ENCODE results near the gene ETNK1.

Gene ETNK1

GRCh38 chr12:22656831-22657230 is 31.9 kb downstream of the ETNK1 start:
- no peak overlapping the region for H3K4me3 ChIP-seq (ENCODE audit: low read length)
- TF ChIP-seq ZNF274 (IDR thresholded peaks at IDR 0.05; ENCODE audit: low read depth, low read length): no peak

DNA sequence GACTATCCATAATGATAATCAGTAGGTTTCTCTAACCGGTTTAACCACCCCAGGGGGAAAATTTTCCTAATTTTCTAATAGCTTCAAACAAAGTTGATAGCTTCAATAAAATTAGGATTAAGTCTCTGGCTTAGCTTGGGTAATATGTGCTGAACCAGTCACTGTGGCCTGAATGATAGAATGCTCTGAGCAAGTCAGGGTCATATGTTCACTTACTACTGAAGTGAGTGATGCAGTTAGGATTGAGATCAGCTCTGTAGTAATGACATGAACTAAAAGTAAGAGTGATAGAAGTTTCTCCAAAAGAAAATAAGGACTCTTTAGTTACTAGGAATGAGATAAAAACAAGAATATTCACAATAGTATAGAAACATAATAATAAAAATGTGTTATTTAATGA is 32.6 kb downstream of the ETNK1 start:
- TF ChIP-seq ZNF274 (IDR thresholded peaks at IDR 0.05; ENCODE audit: low read depth, low read length): no peak
- H3K4me3 ChIP-seq (ENCODE audit: low read length): no peak overlapping the region

DNA sequence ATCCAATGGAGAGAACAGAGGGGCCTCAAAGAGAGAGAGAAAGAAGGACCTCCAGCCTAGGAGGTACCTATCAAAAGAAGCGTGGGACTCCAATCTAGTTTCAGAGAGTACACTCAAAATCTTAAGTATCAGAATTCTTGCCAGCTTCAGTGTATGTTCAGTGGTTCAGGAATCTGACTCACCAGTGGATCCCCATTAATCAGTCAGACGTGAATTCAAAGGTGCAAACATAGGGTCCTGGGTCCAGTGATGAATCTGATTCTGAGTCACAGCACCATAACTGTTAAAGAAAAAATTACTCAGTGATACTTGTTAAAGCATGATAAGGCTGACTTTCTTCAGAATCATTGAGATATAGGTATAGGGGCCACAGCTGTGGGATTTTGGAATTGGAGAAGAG is 33.2 kb downstream of the ETNK1 start:
- H3K4me3 ChIP-seq (ENCODE audit: low read length): no peak overlapping the region
- TF ChIP-seq ZNF274 (IDR thresholded peaks at IDR 0.05; ENCODE audit: low read depth, low read length): no peak

DNA sequence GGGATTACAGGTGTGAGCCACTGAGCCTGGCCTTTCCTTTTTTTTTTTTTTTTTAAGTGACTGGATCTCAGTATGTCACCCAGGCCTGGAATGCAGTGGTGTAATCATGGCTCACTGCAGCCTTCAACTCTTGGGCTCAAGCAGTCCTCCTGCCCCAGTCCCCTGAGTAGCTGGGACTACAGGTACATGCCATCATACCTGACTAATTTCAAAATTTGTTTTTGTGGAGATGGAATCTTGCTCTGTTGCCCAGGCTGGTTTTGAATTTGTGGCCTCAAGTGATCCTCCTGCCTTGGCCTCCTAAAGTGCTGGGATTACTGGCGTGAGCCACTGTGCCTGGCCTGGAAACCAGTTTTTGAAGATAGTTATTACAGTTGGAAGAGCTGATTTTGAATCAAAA is 37.4 kb downstream of the ETNK1 start:
- H3K4me3 ChIP-seq (ENCODE audit: low read length): no peak overlapping the region
- no peak for TF ChIP-seq ZNF274 (IDR thresholded peaks at IDR 0.05; ENCODE audit: low read depth, low read length)

- TF ChIP-seq ZNF274 (IDR thresholded peaks at IDR 0.05; ENCODE audit: low read depth, low read length): no peak
- H3K4me3 ChIP-seq (ENCODE audit: low read length): no peak overlapping the region
Observed at GRCh38 chr12:22665476-22665875, 40.5 kb downstream of the ETNK1 start.

- TF ChIP-seq ZNF274 (IDR thresholded peaks at IDR 0.05; ENCODE audit: low read depth, low read length): no peak
Observed at GRCh38 chr12:22667122-22667521, 42.2 kb downstream of the ETNK1 start.

GRCh38 chr12:22668441-22668840 is 43.5 kb downstream of the ETNK1 start:
- H3K4me3 ChIP-seq (ENCODE audit: low read length): no peak overlapping the region
- no peak for TF ChIP-seq ZNF274 (IDR thresholded peaks at IDR 0.05; ENCODE audit: low read depth, low read length)

More at GRCh38 chr12:22667122-22667521, 42.2 kb downstream of the ETNK1 start:
- H3K4me3 ChIP-seq (ENCODE audit: low read length): no peak overlapping the region

DNA sequence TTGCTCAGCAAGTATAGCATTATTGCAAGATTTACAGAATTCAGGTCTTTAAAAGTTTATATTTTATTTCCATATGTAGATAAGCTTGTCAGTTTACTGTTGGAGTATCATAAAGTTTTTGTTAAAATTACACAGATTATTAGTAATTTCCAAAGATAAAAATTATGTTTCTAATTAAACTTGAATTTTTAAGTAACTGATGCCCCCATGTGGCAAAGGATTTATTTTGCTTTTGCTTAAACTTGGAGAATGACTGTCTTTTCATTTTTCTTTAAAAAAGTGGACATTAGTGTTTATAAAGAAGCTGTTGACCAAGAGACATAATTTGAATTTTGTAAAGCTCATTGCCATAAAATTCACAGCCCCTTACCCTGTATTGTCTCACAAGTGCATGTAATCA is 45.8 kb downstream of the ETNK1 start:
- H3K4me3 ChIP-seq (ENCODE audit: low read length): no peak overlapping the region
- TF ChIP-seq ZNF274 (IDR thresholded peaks at IDR 0.05; ENCODE audit: low read depth, low read length): no peak

- TF ChIP-seq ZNF274 (IDR thresholded peaks at IDR 0.05; ENCODE audit: low read depth, low read length): no peak
- H3K4me3 ChIP-seq (ENCODE audit: low read length): no peak overlapping the region
Observed at GRCh38 chr12:22672951-22673350, 48.0 kb downstream of the ETNK1 start.

- no peak for TF ChIP-seq ZNF274 (IDR thresholded peaks at IDR 0.05; ENCODE audit: low read depth, low read length)
- H3K4me3 ChIP-seq (ENCODE audit: low read length): no peak overlapping the region
Observed at GRCh38 chr12:22677781-22678574, 53.0 kb downstream of the ETNK1 start.

DNA sequence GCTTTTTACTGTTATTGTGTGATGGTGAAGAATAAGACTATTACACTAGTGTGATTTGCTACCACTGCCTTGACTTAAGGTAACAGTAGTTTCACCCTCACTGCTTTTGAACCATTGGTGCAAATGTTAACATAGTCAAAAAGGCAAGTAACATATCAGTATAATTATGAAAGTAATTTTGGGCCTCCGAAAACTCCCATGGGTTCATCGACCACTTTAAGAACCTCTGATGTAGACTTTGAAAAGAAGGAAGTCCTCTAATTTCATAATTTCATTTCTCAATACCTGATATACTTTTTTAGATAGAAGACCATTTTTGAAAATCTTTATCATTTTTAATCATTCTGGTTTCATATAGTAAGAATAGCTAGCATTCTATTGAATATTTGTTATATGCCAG is 57.7 kb downstream of the ETNK1 start:
- TF ChIP-seq ZNF274 (IDR thresholded peaks at IDR 0.05; ENCODE audit: low read depth, low read length): no peak
- no peak overlapping the region for H3K4me3 ChIP-seq (ENCODE audit: low read length)

- TF ChIP-seq ZNF274 (IDR thresholded peaks at IDR 0.05; ENCODE audit: low read depth, low read length): no peak
- H3K4me3 ChIP-seq (ENCODE audit: low read length): no peak overlapping the region
Observed at GRCh38 chr12:22683131-22683530, 58.2 kb downstream of the ETNK1 start.

GRCh38 chr12:22684140-22685118 is 59.5 kb downstream of the ETNK1 start:
- no peak overlapping the region for H3K4me3 ChIP-seq (ENCODE audit: low read length)
- TF ChIP-seq ZNF274 (IDR thresholded peaks at IDR 0.05; ENCODE audit: low read depth, low read length): no peak

DNA sequence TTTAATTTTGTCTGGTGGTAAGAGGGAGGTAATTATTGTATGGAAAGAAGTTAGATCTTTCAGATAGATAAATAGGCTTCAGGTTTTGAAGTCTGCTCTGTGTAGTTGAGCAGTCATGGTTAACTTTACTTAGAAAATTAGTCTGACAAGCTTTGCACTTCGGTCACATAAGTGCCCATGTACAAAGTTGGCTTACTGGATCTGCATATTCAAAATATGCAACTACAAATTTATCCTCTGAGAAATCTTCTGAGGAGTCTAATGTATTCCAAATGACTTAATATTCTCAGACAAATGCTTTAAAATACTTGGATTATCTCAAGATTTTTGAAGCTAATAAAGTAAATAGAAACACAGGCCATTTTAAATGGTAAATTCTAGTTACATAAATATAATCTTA is 61.2 kb downstream of the ETNK1 start:
- TF ChIP-seq ZNF274 (IDR thresholded peaks at IDR 0.05; ENCODE audit: low read depth, low read length): no peak
- no peak overlapping the region for H3K4me3 ChIP-seq (ENCODE audit: low read length)

Measured in GM08714 (cell line).